K562 (cell line): ENCODE measurements around the gene AIG1. TPM values are rescaled to one million over a fixed set of nuclear protein-coding genes. Genes with fewer than 3 reads are reported as not detected.

Experiments
- BCL6 ChIP-seq: fragments of 250-450 bp; sonication (Bioruptor Pico); IDR thresholded peaks from 2 replicates; pipeline ENCODE4 v1.4.0; 2020
- CREB1 ChIP-seq, 2 experiments: sonication (generic) in 1 of 2; formaldehyde crosslinking in 1 of 2; IDR thresholded peaks; 2 replicates each; pipeline versions ENCODE4 v1.6.1 to v1.8.0; 2012 to 2022; ENCODE audit warnings: inconsistent platforms in 1 of 2, mild to moderate bottlenecking in 1 of 2, missing genetic modification reagents in 1 of 2, moderate library complexity in 1 of 2
- CTBP1 ChIP-seq: fragments of 450-650 bp; IDR thresholded peaks from 2 replicates; pipeline ENCODE4 v1.6.1; 2016; ENCODE audit warnings: borderline replicate concordance
- ELF4 ChIP-seq: fragments of 450-650 bp; formaldehyde crosslinking; IDR thresholded peaks from 2 replicates; pipeline ENCODE4 v1.4.0; 2022; ENCODE audit warnings: missing genetic modification characterization
- EP400 ChIP-seq: fragments of 450-650 bp; IDR thresholded peaks from 2 replicates; pipeline ENCODE4 v1.6.1; 2017; ENCODE audit warnings: antibody characterized with exemption, mild to moderate bottlenecking, moderate library complexity
- FOXP4 ChIP-seq: sonication (generic); formaldehyde crosslinking; IDR thresholded peaks from 2 replicates; pipeline ENCODE4 v1.8.0; 2022; ENCODE audit warnings: mild to moderate bottlenecking, missing genetic modification reagents, borderline replicate concordance
- HIVEP1 ChIP-seq: fragments of 250-450 bp; sonication (Bioruptor Pico); IDR thresholded peaks from 2 replicates; pipeline ENCODE4 v1.4.0; 2020; ENCODE audit warnings: mild to moderate bottlenecking
- HLTF ChIP-seq: fragments of 450-650 bp; IDR thresholded peaks from 2 replicates; pipeline ENCODE4 v1.6.1; 2016
- HOMEZ ChIP-seq: fragments of 250-450 bp; sonication (Bioruptor Pico); IDR thresholded peaks from 2 replicates; pipeline ENCODE4 v1.4.0; 2020; ENCODE audit warnings: mild to moderate bottlenecking, moderate library complexity
- KDM2B ChIP-seq: fragments of 250-450 bp; sonication (Bioruptor Pico); IDR thresholded peaks from 2 replicates; pipeline ENCODE4 v1.8.0; 2021; ENCODE audit warnings: mild to moderate bottlenecking, moderate library complexity
- MYC ChIP-seq, 2 experiments: fragments of 250-450 bp in 1 of 2; sonication (Bioruptor Pico) in 1 of 2; IDR thresholded peaks; 2 replicates each; pipeline versions ENCODE4 v1.5.1 to v1.6.1; 2012 to 2021; ENCODE audit warnings: low read depth in 2 of 2, borderline replicate concordance in 1 of 2, improper control_type of control experiment in 1 of 2, low read length in 1 of 2, mild to moderate bottlenecking in 1 of 2, moderate library complexity in 1 of 2
- STAT6 ChIP-seq: sonication (generic); formaldehyde crosslinking; IDR thresholded peaks from 2 replicates; pipeline ENCODE4 v1.8.1; 2023; ENCODE audit warnings: mild to moderate bottlenecking, missing genetic modification reagents
- TEAD4 ChIP-seq, 2 experiments: sonication (generic) in 1 of 2; formaldehyde crosslinking in 1 of 2; IDR thresholded peaks; 2 replicates each; pipeline versions ENCODE4 v1.6.1 to v1.8.0; 2012 to 2022; ENCODE audit warnings: borderline replicate concordance in 1 of 2, inconsistent platforms in 1 of 2, low read length in 1 of 2, mild to moderate bottlenecking in 1 of 2, missing genetic modification reagents in 1 of 2
- ZBTB7A ChIP-seq: IDR thresholded peaks from 2 replicates; pipeline ENCODE4 v1.6.1; 2011; ENCODE audit warnings: low read depth, mild to moderate bottlenecking, low read length, moderate library complexity, borderline replicate concordance; ENCODE audit not compliant: control insufficient read depth
- ZNF316 ChIP-seq: fragments of 450-650 bp; IDR thresholded peaks from 2 replicates; pipeline ENCODE4 v1.6.1; 2016
- ZNF518B ChIP-seq: fragments of 250-450 bp; sonication (Bioruptor Pico); IDR thresholded peaks from 2 replicates; pipeline ENCODE4 v1.5.0; 2021; ENCODE audit warnings: mild to moderate bottlenecking, moderate library complexity
- polyA plus RNA-seq, 8 experiments: library from polyadenylated mRNA; depleted of rRNA in 4 of 8; stranded (reverse) in 5 of 8; unstranded in 3 of 8; fragments of >200 nt; fragmentation: Nextera tagmentation in 2 of 8; fragmentation: Illumina TruSeq in 1 of 8; extraction: Ambion mirVana in 2 of 8; extraction: Trizol in 1 of 8; gene quantifications; 2 replicates each; pipeline versions ENCODE4 v1.2.1 to v1.2.3, GENCODE V29; 2011 to 2014; ENCODE audit warnings: inconsistent platforms in 1 of 8, missing spikeins in 1 of 8
- total RNA-seq, 7 experiments: library from RNA; depleted of rRNA in 6 of 7; stranded (reverse); fragments of >200 nt in 6 of 7; fragmentation: Illumina TruSeq in 2 of 7; extraction: Trizol in 2 of 7; gene quantifications; 2 replicates each; pipeline versions ENCODE4 v1.2.1 to v1.2.3, GENCODE V29; 2011 to 2021; ENCODE audit warnings: low replicate concordance in 1 of 7

The AIG1 gene
- total and polyA plus RNA-seq, 9 of the 15 experiments (the other 6 are each of a cell fraction or from before 2014, with no cell fraction given) = 74.8 to 333 (median 127) TPM

GRCh38 chr6:143060806-143061596, at the start of gene AIG1 (continued):
- TF ChIP-seq FOXP4 (CRISPR knock-in tag) (0 out of 2 replicates have a peak, but pooled peaks have one; percentile 79), MYC (IDR thresholded peaks at IDR 0.05; ENCODE audit: low read depth, low read length) (peak; percentile 83), MYC (CRISPR knock-in tag; IDR thresholded peaks at IDR 0.05; ENCODE audit: borderline replicate concordance, low read depth) (peak; percentile 91), ELF4 (CRISPR knock-in tag) (peak; percentile 21; the same call in 1 of the 2 replicates), CTBP1 (peak; percentile 51), HOMEZ (CRISPR knock-in tag) (0 out of 2 replicates have a peak, but pooled peaks have one; percentile 7), BCL6 (CRISPR knock-in tag) (no peak), ZNF316 (no peak), TEAD4 (IDR thresholded peaks at IDR 0.05; ENCODE audit: low read length) (no peak), TEAD4 (CRISPR knock-in tag; IDR thresholded peaks at IDR 0.05; ENCODE audit: borderline replicate concordance) (no peak), HLTF (peak; percentile 80; the same call in 1 of the 2 replicates), KDM2B (CRISPR knock-in tag) (no peak), ZBTB7A (no peak), ZNF518B (CRISPR knock-in tag) (no peak), CREB1 (IDR thresholded peaks at IDR 0.05) (no peak; the same call in 1 of the 2 replicates), CREB1 (CRISPR knock-in tag; IDR thresholded peaks at IDR 0.05) (peak; percentile 22; the same call in 1 of the 2 replicates), EP400 (peak; percentile 89), STAT6 (no peak), HIVEP1 (CRISPR knock-in tag) (0 out of 2 replicates have a peak, but pooled peaks have one; percentile 27)
